Type B pancreatic cell (in vitro differentiated cells): ENCODE data around the gene PRDM16. TPM values are rescaled to one million over a fixed set of nuclear protein-coding genes. Genes with fewer than 3 reads are reported as not detected.

Source experiments
- DNase-seq: peaks from one replicate; pipeline ENCODE4 v3.0.0; 2021; ENCODE audit warnings: mixed read lengths; ENCODE audit not compliant: unreplicated experiment; ENCODE audit errors: extremely low spot score
- H3K27ac Mint-ChIP-seq: 2 replicates; pipeline ENCODE4 v1.8.0; 2021; ENCODE audit warnings: mild to moderate bottlenecking, mixed read lengths
- H3K27me3 Mint-ChIP-seq: 2 replicates; pipeline ENCODE4 v1.8.0; 2021; ENCODE audit warnings: mixed read lengths
- H3K36me3 Mint-ChIP-seq: 2 replicates; pipeline ENCODE4 v1.8.0; 2021; ENCODE audit warnings: mixed read lengths
- H3K4me1 Mint-ChIP-seq: one replicate; pipeline ENCODE4 v1.8.0; 2021; ENCODE audit warnings: mixed read lengths; ENCODE audit not compliant: unreplicated experiment
- H3K4me3 Mint-ChIP-seq: 2 replicates; pipeline ENCODE4 v1.8.0; 2021; ENCODE audit warnings: mild to moderate bottlenecking, mixed read lengths
- H3K9me3 Mint-ChIP-seq: 2 replicates; pipeline ENCODE4 v1.8.0; 2021; ENCODE audit warnings: mixed read lengths
- CTCF ChIP-seq: fragments of 200-600 bp; sonication (generic); conservative IDR thresholded peaks from 2 replicates; pipeline ENCODE4 v1.5.0; 2021; ENCODE audit warnings: antibody characterized with exemption, mild to moderate bottlenecking
- total RNA-seq: library from RNA; stranded (reverse); gene quantifications from 2 replicates; pipeline ENCODE4 v1.2.1, GENCODE V29; 2021; ENCODE audit warnings: low replicate concordance

The PRDM16 gene
- total RNA-seq, 1 donor from 2014 or later = 23.6 TPM

GRCh38 chr1:3155926-3156220, 86.9 kb downstream of the PRDM16 start:
- no peaks in the 10 kb centered on the region for H3K9me3 Mint-ChIP-seq
- no peak for TF ChIP-seq CTCF
- H3K27me3 Mint-ChIP-seq = peaks cover 21% of the 10 kb centered on the region
- H3K4me1 Mint-ChIP-seq = peaks cover 12% of the 10 kb centered on the region
- DNase-seq = no peak
- no peaks in the 10 kb centered on the region for H3K36me3 Mint-ChIP-seq
- H3K4me3 Mint-ChIP-seq = no peak overlapping the region
- no peak overlapping the region for H3K27ac Mint-ChIP-seq

- Mint-ChIP-seq H3K9me3 (no peaks in the 10 kb centered on the region), H3K36me3 (no peaks in the 10 kb centered on the region), H3K27me3 (peaks cover 21% of the 10 kb centered on the region), H3K4me3 (no peak overlapping the region), H3K27ac (no peak overlapping the region), H3K4me1 (peaks cover 12% of the 10 kb centered on the region)
- no peak for TF ChIP-seq CTCF
- DNase-seq = no peak
Observed at GRCh38 chr1:3156936-3157335, 87.9 kb downstream of the PRDM16 start.

- TF ChIP-seq CTCF = no peak
- DNase-seq = no peak
- Mint-ChIP-seq H3K9me3 (no peaks in the 10 kb centered on the region), H3K4me1 (peaks cover 15% of the 10 kb centered on the region), H3K4me3 (no peak overlapping the region), H3K36me3 (no peaks in the 10 kb centered on the region), H3K27me3 (peaks cover 21% of the 10 kb centered on the region), H3K27ac (no peak overlapping the region)
Observed at GRCh38 chr1:3158347-3158746, 89.3 kb downstream of the PRDM16 start.

- no peak for DNase-seq
- Mint-ChIP-seq H3K27ac (no peak overlapping the region), H3K4me3 (no peak overlapping the region), H3K4me1 (peaks cover 20% of the 10 kb centered on the region), H3K36me3 (no peaks in the 10 kb centered on the region), H3K27me3 (peaks cover 23% of the 10 kb centered on the region), H3K9me3 (no peaks in the 10 kb centered on the region)
- TF ChIP-seq CTCF = no peak
Observed at GRCh38 chr1:3159121-3159520, 90.1 kb downstream of the PRDM16 start.

- no peak overlapping the region for H3K4me3 Mint-ChIP-seq
- no peak for TF ChIP-seq CTCF
- peaks cover 27% of the 10 kb centered on the region for H3K27me3 Mint-ChIP-seq
- no peak overlapping the region for H3K27ac Mint-ChIP-seq
- H3K36me3 Mint-ChIP-seq = no peaks in the 10 kb centered on the region
- H3K4me1 Mint-ChIP-seq = peaks cover 25% of the 10 kb centered on the region
- no peaks in the 10 kb centered on the region for H3K9me3 Mint-ChIP-seq
- DNase-seq = no peak
Observed at GRCh38 chr1:3159996-3160395, 91.0 kb downstream of the PRDM16 start.

- Mint-ChIP-seq H3K27ac (no peak overlapping the region), H3K9me3 (no peaks in the 10 kb centered on the region)
- no peak for DNase-seq
Observed at GRCh38 chr1:3160647-3161145, 91.7 kb downstream of the PRDM16 start.

More at GRCh38 chr1:3160647-3161145, 91.7 kb downstream of the PRDM16 start:
- Mint-ChIP-seq H3K4me3 (no peak overlapping the region), H3K36me3 (no peaks in the 10 kb centered on the region), H3K27me3 (peaks cover 25% of the 10 kb centered on the region), H3K4me1 (peaks cover 20% of the 10 kb centered on the region)
- TF ChIP-seq CTCF = no peak
